Measurements from ENCODE around the gene PAPSS1. TPM values are rescaled to one million over a fixed set of nuclear protein-coding genes. Genes with fewer than 3 reads are reported as not detected.
"Not testable (repeated sequence)": the region's sequence is repeated elsewhere in the genome, so short reads cannot be mapped to it uniquely, and the experiment has no call there.

The PAPSS1 gene
- total RNA-seq, 2 donors from 2014 or later: 20.0 to 29.8 TPM

GRCh38 chr4:107725281-107725859, 5.3 kb upstream of the PAPSS1 start:
- no peak for DNase-seq (ENCODE audit: low spot score)
- no peak for TF ChIP-seq CTCF (IDR thresholded peaks at IDR 0.05)
- no peak overlapping the region for H3K4me3 ChIP-seq
- H3K36me3 ChIP-seq: no peaks in the 10 kb centered on the region
- ATAC-seq (ENCODE audit: insufficient number of reproducible peaks, low FRiP score, low read depth): no peak
- no peak overlapping the region for H3K27ac ChIP-seq
- no peaks in the 10 kb centered on the region for H3K9me3 ChIP-seq
- H3K27me3 ChIP-seq (replicated peaks; ENCODE audit: insufficient read depth): no peaks in the 10 kb centered on the region
- peaks cover 0 to 5% of the 10 kb centered on the region in 2 donors for H3K4me1 ChIP-seq (ENCODE audit: control insufficient read depth in 1 of 2, low read depth in 2 of 2)

GRCh38 chr4:107723331-107723730, 3.3 kb upstream of the PAPSS1 start:
- peaks cover 5 to 11% of the 10 kb centered on the region in 2 donors for H3K4me1 ChIP-seq (ENCODE audit: control insufficient read depth in 1 of 2, low read depth in 2 of 2)
- H3K36me3 ChIP-seq; ATAC-seq (ENCODE audit: insufficient number of reproducible peaks, low FRiP score, low read depth); H3K4me3 ChIP-seq; H3K27me3 ChIP-seq (replicated peaks; ENCODE audit: insufficient read depth); DNase-seq (ENCODE audit: low spot score); H3K9me3 ChIP-seq; H3K27ac ChIP-seq: not testable (repeated sequence)

GRCh38 chr4:107721436-107722100, 1.5 kb upstream of the PAPSS1 start:
- Histone ChIP-seq H3K9me3 (no peaks in the 10 kb centered on the region), H3K27me3 (replicated peaks; ENCODE audit: insufficient read depth) (no peaks in the 10 kb centered on the region), H3K36me3 (no peaks in the 10 kb centered on the region), H3K4me3 (peak overlapping the region; percentile 92), H3K4me1 (ENCODE audit: control insufficient read depth in 1 of 2, low read depth in 2 of 2) (peaks cover 5 to 22% of the 10 kb centered on the region in 2 donors), H3K27ac (no peak overlapping the region)
- ATAC-seq (ENCODE audit: insufficient number of reproducible peaks, low FRiP score, low read depth) (no peak), DNase-seq (ENCODE audit: low spot score) (no peak)
- TF ChIP-seq CTCF (IDR thresholded peaks at IDR 0.05): no peak

- Histone ChIP-seq H3K4me3 (peak overlapping the region; percentile 92), H3K27me3 (replicated peaks; ENCODE audit: insufficient read depth) (no peaks in the 10 kb centered on the region), H3K4me1 (ENCODE audit: control insufficient read depth in 1 of 2, low read depth in 2 of 2) (peaks cover 5 to 22% of the 10 kb centered on the region in 2 donors), H3K9me3 (no peaks in the 10 kb centered on the region), H3K36me3 (no peaks in the 10 kb centered on the region), H3K27ac (peak overlapping the region; percentile 36 to 58)
- no peak for DNase-seq (ENCODE audit: low spot score)
- no peak for TF ChIP-seq CTCF (IDR thresholded peaks at IDR 0.05)
- ATAC-seq (ENCODE audit: insufficient number of reproducible peaks, low FRiP score, low read depth): no peak
Observed at GRCh38 chr4:107719207-107719921, 670 bp downstream of the PAPSS1 start.

GRCh38 chr4:107718351-107718965, 1.6 kb downstream of the PAPSS1 start:
- ATAC-seq (ENCODE audit: insufficient number of reproducible peaks, low FRiP score, low read depth): no peak
- H3K36me3 ChIP-seq: no peaks in the 10 kb centered on the region
- no peaks in the 10 kb centered on the region for H3K27me3 ChIP-seq (replicated peaks; ENCODE audit: insufficient read depth)
- H3K4me3 ChIP-seq: peak overlapping the region; percentile 92
- no peaks in the 10 kb centered on the region for H3K9me3 ChIP-seq
- no peak overlapping the region for H3K27ac ChIP-seq
- no peak for DNase-seq (ENCODE audit: low spot score)
- no peak for TF ChIP-seq CTCF (IDR thresholded peaks at IDR 0.05)
- H3K4me1 ChIP-seq (ENCODE audit: control insufficient read depth in 1 of 2, low read depth in 2 of 2): peaks cover 5 to 22% of the 10 kb centered on the region in 2 donors

All from thoracic aorta (tissue), 2 donors.